Trophoblast cell (in vitro differentiated cells and primary cell): ENCODE results near the gene NLRC5.

Experiments used
- DNase-seq, 2 donors: peaks; one replicate each; pipeline ENCODE4 v3.0.0-alpha.2; 2016
- H2AFZ ChIP-seq: 2 replicates; pipeline ENCODE4 v1.6.1; 2013; ENCODE audit warnings: low read length, moderate library complexity, mild to moderate bottlenecking; ENCODE audit not compliant: insufficient read depth, poor library complexity
- H2AK5ac ChIP-seq: 2 replicates; pipeline ENCODE4 v1.6.1; 2013; ENCODE audit warnings: mild to moderate bottlenecking, low read length
- H2BK120ac ChIP-seq: 2 replicates; pipeline ENCODE4 v1.6.1; 2013; ENCODE audit warnings: low read length, mild to moderate bottlenecking, moderate library complexity; ENCODE audit not compliant: insufficient read depth, poor library complexity
- H2BK12ac ChIP-seq: 2 replicates; pipeline ENCODE4 v1.6.1; 2013; ENCODE audit warnings: mild to moderate bottlenecking, low read length, moderate library complexity
- H2BK5ac ChIP-seq: 2 replicates; pipeline ENCODE4 v1.6.1; 2013; ENCODE audit warnings: low read length, low read depth, moderate library complexity, mild to moderate bottlenecking; ENCODE audit not compliant: poor library complexity
- H3K14ac ChIP-seq: 2 replicates; pipeline ENCODE4 v1.6.1; 2013; ENCODE audit warnings: mild to moderate bottlenecking, low read length
- H3K18ac ChIP-seq: 2 replicates; pipeline ENCODE4 v1.6.1; 2013; ENCODE audit warnings: mild to moderate bottlenecking, low read length
- H3K23ac ChIP-seq: 2 replicates; pipeline ENCODE4 v1.6.1; 2013; ENCODE audit warnings: low read length
- H3K27ac ChIP-seq: 2 replicates; pipeline ENCODE4 v1.5.1; 2013; ENCODE audit warnings: low read depth, mild to moderate bottlenecking, inconsistent platforms, low read length, moderate library complexity
- H3K27me3 ChIP-seq: 2 replicates; pipeline ENCODE4 v1.6.1; 2013; ENCODE audit warnings: inconsistent platforms, mild to moderate bottlenecking, low read length, moderate library complexity; ENCODE audit not compliant: insufficient read depth
- H3K36me3 ChIP-seq, 2 experiments: 1 replicate in 1 of 2; 2 replicates in 1 of 2; pipeline ENCODE4 v1.6.1; 2013; ENCODE audit warnings: low read length in 2 of 2, mild to moderate bottlenecking in 2 of 2, moderate library complexity in 1 of 2; ENCODE audit not compliant: insufficient read depth in 2 of 2, control insufficient read depth in 1 of 2
- H3K4ac ChIP-seq: 2 replicates; pipeline ENCODE4 v1.6.1; 2013; ENCODE audit warnings: low read depth, mild to moderate bottlenecking, low read length, moderate library complexity
- H3K4me1 ChIP-seq, 2 experiments: 1 replicate in 1 of 2; 2 replicates in 1 of 2; pipeline ENCODE4 v1.6.1; 2013; ENCODE audit warnings: low read length in 2 of 2, mild to moderate bottlenecking in 2 of 2, moderate library complexity in 1 of 2; ENCODE audit not compliant: insufficient read depth in 2 of 2, control insufficient read depth in 1 of 2
- H3K4me2 ChIP-seq: 2 replicates; pipeline ENCODE4 v1.6.1; 2013; ENCODE audit warnings: inconsistent platforms, mild to moderate bottlenecking, low read length, moderate library complexity
- H3K4me3 ChIP-seq: 2 replicates; pipeline ENCODE4 v1.5.1; 2013; ENCODE audit warnings: mild to moderate bottlenecking, low read depth, low read length, inconsistent platforms
- H3K79me1 ChIP-seq: one replicate; pipeline ENCODE4 v1.6.1; 2013; ENCODE audit warnings: low read length
- H3K79me2 ChIP-seq: 2 replicates; pipeline ENCODE4 v1.6.1; 2013; ENCODE audit warnings: low read length, mild to moderate bottlenecking; ENCODE audit not compliant: control insufficient read depth, insufficient read depth, poor library complexity
- H3K9ac ChIP-seq: 2 replicates; pipeline ENCODE4 v1.6.1; 2013; ENCODE audit warnings: mild to moderate bottlenecking, low read length
- H3K9me3 ChIP-seq: 2 replicates; pipeline ENCODE4 v1.6.1; 2013; ENCODE audit warnings: low read depth, mild to moderate bottlenecking, control low read depth, inconsistent platforms, low read length; ENCODE audit not compliant: insufficient read depth
- H4K12ac ChIP-seq: 2 replicates; pipeline ENCODE4 v1.6.1; 2013; ENCODE audit warnings: low read depth, mild to moderate bottlenecking, low read length, moderate library complexity
- H4K8ac ChIP-seq: 2 replicates; pipeline ENCODE4 v1.6.1; 2013; ENCODE audit warnings: low read depth, mild to moderate bottlenecking, low read length, moderate library complexity
- H4K91ac ChIP-seq: one replicate; pipeline ENCODE4 v1.6.1; 2013; ENCODE audit warnings: low read depth, mild to moderate bottlenecking, low read length, moderate library complexity
- WGBS: extraction: QIAGEN DNeasy Blood & Tissue Kit; methylation state at CpG from one replicate; pipeline ENCODE4 v1.1.7; 2013; ENCODE audit warnings: missing lambda C conversion rate; ENCODE audit not compliant: insufficient read length, insufficient coverage; ENCODE audit errors: extremely low coverage; 5-methylcytosine and 5-hydroxymethylcytosine counted together

NLRC5 gene

DNA sequence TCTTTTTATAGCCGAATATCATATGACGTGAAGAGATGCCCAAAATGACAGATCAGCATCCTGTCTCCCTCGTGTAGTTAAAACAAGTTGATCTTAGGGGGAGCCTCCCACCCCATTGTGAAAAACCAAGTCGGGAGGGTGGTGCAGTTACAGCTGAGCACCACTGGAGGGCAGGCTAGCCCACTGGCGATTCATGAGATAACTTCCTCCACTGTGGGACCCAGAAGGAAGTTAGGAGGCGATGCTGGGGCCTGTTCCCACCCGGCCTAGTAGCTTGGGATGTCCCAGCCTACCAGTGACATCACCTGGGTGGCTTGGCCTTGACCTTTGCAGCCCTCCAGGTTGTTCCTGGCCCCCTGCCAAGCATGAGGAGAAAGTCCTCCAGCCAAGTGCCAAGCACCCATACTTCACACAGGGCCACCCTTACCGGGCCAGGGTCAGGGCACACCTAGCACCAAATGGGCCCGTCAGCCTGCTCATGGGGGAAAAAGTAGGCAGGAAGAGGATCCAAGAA, 95.0 kb downstream of the NLRC5 start:
- Histone ChIP-seq H4K12ac (no peak overlapping the region), H3K9me3 (peaks cover 1% of the 10 kb centered on the region), H3K18ac (no peak overlapping the region), H3K27ac (no peak overlapping the region), H3K36me3 (no peaks in the 10 kb centered on the region), H4K91ac (no peak overlapping the region), H4K8ac (no peak overlapping the region), H2BK120ac (no peak overlapping the region), H3K79me1 (no peaks in the 10 kb centered on the region), H3K4me2 (no peak overlapping the region), H3K4me3 (no peak overlapping the region), H3K4me1 (no peaks in the 10 kb centered on the region), H2AFZ (no peak overlapping the region), H3K23ac (no peak overlapping the region), H2AK5ac (no peak overlapping the region), H2BK12ac (no peak overlapping the region), H3K4ac (no peak overlapping the region), H3K27me3 (no peaks in the 10 kb centered on the region), H3K9ac (no peak overlapping the region), H3K14ac (no peak overlapping the region), H2BK5ac (no peak overlapping the region), H3K79me2 (no peaks in the 10 kb centered on the region)
- no CpG with 5 or more reads among the region's 9 CpGs for WGBS
- DNase-seq: peak; percentile 56 to 80

DNA sequence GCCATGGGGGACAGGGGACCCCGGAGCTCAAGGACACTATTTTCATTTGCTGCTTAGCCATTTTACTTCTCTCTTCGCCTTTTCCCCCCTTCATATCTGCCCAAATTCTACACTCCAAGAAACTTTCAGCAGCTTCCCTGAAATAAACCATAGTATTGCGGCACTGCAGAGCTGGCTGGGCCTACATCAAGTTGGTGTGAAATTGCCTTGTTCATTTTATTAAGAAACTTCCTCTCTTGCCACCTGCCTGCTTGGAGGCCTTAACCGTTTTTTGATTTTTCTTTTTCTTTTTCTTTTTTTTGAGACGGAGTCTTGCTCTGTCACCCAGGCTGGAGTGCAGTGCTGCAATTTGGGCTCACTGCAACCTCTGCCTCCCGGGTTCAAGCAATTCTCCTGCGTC, 95.6 kb downstream of the NLRC5 start:
- H2AK5ac ChIP-seq: no peak overlapping the region
- no peak overlapping the region for H3K4me2 ChIP-seq
- no peaks in the 10 kb centered on the region for H3K36me3 ChIP-seq
- no peak overlapping the region for H3K18ac ChIP-seq
- H3K9ac ChIP-seq: no peak overlapping the region
- no peak overlapping the region for H2BK5ac ChIP-seq
- H2BK120ac ChIP-seq: no peak overlapping the region
- no peaks in the 10 kb centered on the region for H3K27me3 ChIP-seq
- no peak for DNase-seq
- H4K12ac ChIP-seq: no peak overlapping the region
- H2AFZ ChIP-seq: no peak overlapping the region
- H3K4ac ChIP-seq: no peak overlapping the region
- H3K27ac ChIP-seq: no peak overlapping the region
- no CpG with 5 or more reads among the region's 7 CpGs for WGBS
- H3K79me1 ChIP-seq: no peaks in the 10 kb centered on the region
- no peak overlapping the region for H4K8ac ChIP-seq
- H3K23ac ChIP-seq: no peak overlapping the region
- H2BK12ac ChIP-seq: no peak overlapping the region
- no peak overlapping the region for H3K4me3 ChIP-seq
- no peaks in the 10 kb centered on the region for H3K4me1 ChIP-seq
- H3K9me3 ChIP-seq: peaks cover 1% of the 10 kb centered on the region
- H4K91ac ChIP-seq: no peak overlapping the region
- H3K79me2 ChIP-seq: no peaks in the 10 kb centered on the region
- H3K14ac ChIP-seq: no peak overlapping the region

DNA sequence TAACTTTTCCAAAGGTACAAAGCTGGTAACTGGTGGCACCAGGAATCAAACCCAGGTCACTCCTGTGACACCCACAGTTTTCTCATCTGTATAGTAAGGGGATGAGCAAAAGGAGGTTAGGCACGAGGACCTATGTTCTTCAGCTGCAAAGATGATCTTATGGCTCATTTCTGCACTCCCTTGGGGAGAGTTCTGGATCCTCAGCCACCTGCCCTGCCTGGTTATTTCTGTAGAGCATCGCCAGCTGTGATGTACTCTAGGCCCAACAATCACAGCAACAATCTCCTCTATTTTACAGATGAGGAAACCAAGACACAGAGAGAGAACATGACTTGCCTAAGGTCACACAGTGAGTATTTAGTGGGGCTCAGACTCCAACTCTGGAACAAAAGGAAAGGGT, 97.6 kb downstream of the NLRC5 start:
- Histone ChIP-seq H2BK120ac (no peak overlapping the region), H3K79me2 (peaks cover under 1% of the 10 kb centered on the region), H3K4me3 (no peak overlapping the region), H3K9me3 (no peaks in the 10 kb centered on the region), H3K79me1 (peaks cover 5% of the 10 kb centered on the region), H3K9ac (no peak overlapping the region), H3K27me3 (no peaks in the 10 kb centered on the region), H3K4me1 (peaks cover 4 to 7% of the 10 kb centered on the region in 2 experiments), H3K14ac (no peak overlapping the region), H2AFZ (no peak overlapping the region), H3K4me2 (no peak overlapping the region), H3K27ac (no peak overlapping the region), H3K36me3 (no peaks in the 10 kb centered on the region), H2BK12ac (no peak overlapping the region), H4K91ac (no peak overlapping the region), H4K8ac (no peak overlapping the region), H3K18ac (no peak overlapping the region), H3K23ac (no peak overlapping the region), H2BK5ac (no peak overlapping the region), H4K12ac (no peak overlapping the region), H2AK5ac (no peak overlapping the region), H3K4ac (no peak overlapping the region)
- WGBS: no CpG with 5 or more reads among the region's 2 CpGs
- DNase-seq: no peak

DNA sequence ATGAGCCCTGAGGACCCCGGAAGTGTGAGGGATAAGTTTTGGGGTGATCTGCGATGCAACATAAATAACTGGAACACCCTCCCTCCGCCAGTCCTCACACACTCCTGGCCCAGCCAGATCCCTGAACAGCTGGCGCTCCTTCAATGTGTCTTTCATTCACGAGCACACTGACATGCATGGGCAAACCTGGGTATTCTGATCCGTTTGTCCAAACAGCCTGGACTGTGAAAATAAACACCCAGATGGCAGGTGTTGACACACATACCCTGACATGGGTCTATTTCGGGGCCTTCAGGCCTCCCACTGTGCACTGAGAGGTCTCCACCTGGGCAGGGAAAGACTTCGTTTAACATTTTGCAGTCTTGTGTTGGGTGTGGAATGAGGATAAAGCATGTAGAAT, 100.0 kb downstream of the NLRC5 start:
- Histone ChIP-seq H3K4me2 (no peak overlapping the region), H3K36me3 (no peaks in the 10 kb centered on the region), H3K4me1 (peaks cover 12 to 18% of the 10 kb centered on the region in 2 experiments), H3K18ac (no peak overlapping the region), H3K23ac (no peak overlapping the region), H2BK5ac (no peak overlapping the region), H4K91ac (no peak overlapping the region), H2BK120ac (no peak overlapping the region), H3K4ac (no peak overlapping the region), H3K79me2 (peaks cover 6% of the 10 kb centered on the region), H2AFZ (no peak overlapping the region), H3K9ac (no peak overlapping the region), H3K9me3 (no peaks in the 10 kb centered on the region), H4K8ac (no peak overlapping the region), H2AK5ac (no peak overlapping the region), H3K27me3 (no peaks in the 10 kb centered on the region), H2BK12ac (no peak overlapping the region), H3K79me1 (peaks cover 14% of the 10 kb centered on the region), H3K27ac (no peak overlapping the region), H4K12ac (no peak overlapping the region), H3K4me3 (no peak overlapping the region), H3K14ac (no peak overlapping the region)
- no peak for DNase-seq
- no CpG with 5 or more reads among the region's 8 CpGs for WGBS
